Bronchial epithelial cell (primary cell): ENCODE data around the gene PROM1. TPM values are rescaled to one million over a fixed set of nuclear protein-coding genes. Genes with fewer than 3 reads are reported as not detected.

Experiments
- DNase-seq: peaks from one replicate; pipeline ENCODE4 v3.0.0-alpha.2; 2010; ENCODE audit warnings: low read depth
- FAIRE-seq: peaks from 2 replicates; lab custom pipeline; 2011; peaks lifted over from hg19 to GRCh38; lab: Jason Lieb, UNC
- H3K27me3 ChIP-seq: 2 replicates; pipeline ENCODE4 v1.5.1; 2011; ENCODE audit warnings: low read length; ENCODE audit not compliant: control insufficient read depth, insufficient read depth
- H3K36me3 ChIP-seq: 2 replicates; pipeline ENCODE4 v1.5.1; 2011; ENCODE audit warnings: low read length; ENCODE audit not compliant: control insufficient read depth, insufficient read depth
- H3K4me3 ChIP-seq: 2 replicates; pipeline ENCODE4 v1.5.1; 2011; ENCODE audit warnings: mild to moderate bottlenecking, low read depth, low read length, control low read depth
- total RNA-seq: library from RNA; depleted of rRNA; stranded (reverse); fragments of >200 nt; gene quantifications from 2 replicates; pipeline ENCODE4 v1.2.1, GENCODE V29; 2014
- TF ChIP-seq, protein P1 (sequence below): IDR thresholded peaks from 2 replicates; pipeline ENCODE4 v1.5.1; 2011; ENCODE audit warnings: mild to moderate bottlenecking, moderate library complexity, low read length, control low read depth, inconsistent platforms; ENCODE audit not compliant: insufficient read depth, severe bottlenecking

The PROM1 gene
- total RNA-seq, 1 donor from 2014 or later = 0.26 TPM

DNA sequence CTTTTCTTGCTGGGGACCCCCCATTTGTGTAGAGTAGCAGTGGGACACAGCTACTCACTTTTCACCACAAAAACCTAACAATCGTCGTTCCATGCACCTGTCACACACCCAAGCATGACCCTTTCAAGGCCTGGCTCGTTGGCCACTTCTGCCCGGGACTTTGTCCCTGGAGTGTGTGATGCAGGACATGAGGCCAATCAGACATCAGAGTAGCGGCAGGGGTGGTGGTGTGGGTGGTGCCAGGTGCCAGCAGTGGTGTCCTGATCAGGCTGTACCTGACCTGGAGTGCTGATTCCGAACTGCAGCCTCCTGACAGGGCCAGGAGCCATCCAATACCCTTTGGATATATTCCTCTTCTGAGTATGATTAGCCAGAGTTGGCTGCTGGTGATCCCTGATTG, 23.1 kb upstream of the PROM1 start:
- no peak for DNase-seq
- Histone ChIP-seq H3K27me3 (no peaks in the 10 kb centered on the region), H3K4me3 (no peak overlapping the region), H3K36me3 (no peaks in the 10 kb centered on the region)
- TF ChIP-seq, protein P1, sequence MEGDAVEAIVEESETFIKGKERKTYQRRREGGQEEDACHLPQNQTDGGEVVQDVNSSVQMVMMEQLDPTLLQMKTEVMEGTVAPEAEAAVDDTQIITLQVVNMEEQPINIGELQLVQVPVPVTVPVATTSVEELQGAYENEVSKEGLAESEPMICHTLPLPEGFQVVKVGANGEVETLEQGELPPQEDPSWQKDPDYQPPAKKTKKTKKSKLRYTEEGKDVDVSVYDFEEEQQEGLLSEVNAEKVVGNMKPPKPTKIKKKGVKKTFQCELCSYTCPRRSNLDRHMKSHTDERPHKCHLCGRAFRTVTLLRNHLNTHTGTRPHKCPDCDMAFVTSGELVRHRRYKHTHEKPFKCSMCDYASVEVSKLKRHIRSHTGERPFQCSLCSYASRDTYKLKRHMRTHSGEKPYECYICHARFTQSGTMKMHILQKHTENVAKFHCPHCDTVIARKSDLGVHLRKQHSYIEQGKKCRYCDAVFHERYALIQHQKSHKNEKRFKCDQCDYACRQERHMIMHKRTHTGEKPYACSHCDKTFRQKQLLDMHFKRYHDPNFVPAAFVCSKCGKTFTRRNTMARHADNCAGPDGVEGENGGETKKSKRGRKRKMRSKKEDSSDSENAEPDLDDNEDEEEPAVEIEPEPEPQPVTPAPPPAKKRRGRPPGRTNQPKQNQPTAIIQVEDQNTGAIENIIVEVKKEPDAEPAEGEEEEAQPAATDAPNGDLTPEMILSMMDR = no peak
- FAIRE-seq = no peak

DNA sequence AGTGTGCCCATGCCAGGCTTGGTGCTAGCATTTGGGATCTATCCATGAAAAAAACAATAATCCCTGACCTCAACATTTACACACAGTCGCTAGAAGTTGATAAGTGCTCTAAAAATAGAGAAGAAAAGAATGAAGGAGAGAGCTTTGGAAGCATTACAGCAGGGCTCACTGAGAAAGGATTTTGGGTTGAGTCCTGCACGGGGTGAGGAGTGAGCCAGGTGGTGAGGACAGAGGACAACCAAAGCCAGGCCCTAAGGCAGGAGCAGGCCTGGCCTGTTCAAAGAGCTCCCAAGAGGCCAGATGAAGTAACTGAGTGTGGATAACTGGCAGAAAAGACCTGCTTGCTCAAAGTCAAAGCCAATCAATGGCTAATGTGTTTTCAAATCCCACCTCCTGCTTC, 20.7 kb upstream of the PROM1 start:
- TF ChIP-seq, protein P1 = no peak
- DNase-seq = no peak
- no peaks in the 10 kb centered on the region for H3K36me3 ChIP-seq
- H3K4me3 ChIP-seq = no peak overlapping the region
- no peaks in the 10 kb centered on the region for H3K27me3 ChIP-seq
- FAIRE-seq = no peak

DNA sequence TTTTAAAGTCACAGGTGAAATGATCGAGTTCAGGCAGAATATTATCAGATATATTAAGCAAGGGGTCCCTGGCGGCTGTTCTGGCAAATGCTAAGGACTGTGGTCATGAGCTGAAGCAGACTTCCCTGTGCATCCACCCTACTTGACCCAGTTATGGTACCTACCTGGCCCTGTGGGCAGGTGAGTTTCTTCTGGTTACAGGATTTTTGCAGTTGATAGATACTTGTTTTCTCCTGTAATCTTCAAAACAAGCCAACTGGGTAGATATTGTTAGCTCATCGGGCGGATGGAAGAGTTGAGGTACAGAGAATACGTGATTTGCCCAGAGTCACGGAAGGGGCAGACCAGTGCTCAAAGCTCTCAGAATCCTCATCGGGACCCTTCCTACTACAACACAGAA, 18.5 kb upstream of the PROM1 start:
- no peak for FAIRE-seq
- H3K36me3 ChIP-seq = no peaks in the 10 kb centered on the region
- TF ChIP-seq, protein P1 = no peak
- H3K4me3 ChIP-seq = no peak overlapping the region
- DNase-seq = no peak
- no peaks in the 10 kb centered on the region for H3K27me3 ChIP-seq

DNA sequence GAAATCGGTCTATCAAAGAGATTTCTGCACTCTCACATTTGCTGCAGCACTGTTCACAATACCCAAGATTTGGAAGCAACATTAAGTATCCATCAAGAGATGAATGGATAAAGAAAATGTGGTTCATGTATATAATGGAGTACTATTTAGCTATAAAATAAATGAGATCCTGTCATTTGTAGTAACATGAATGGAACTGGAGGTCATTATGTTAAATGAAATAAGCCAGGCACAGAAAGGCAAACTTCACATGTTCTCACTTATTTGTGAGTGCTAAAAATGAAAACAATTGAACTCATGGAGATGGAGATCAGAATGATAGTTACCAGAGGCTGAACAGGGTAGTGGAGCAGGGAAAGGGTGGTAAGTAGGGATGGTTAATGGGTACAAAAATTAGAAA, 17.0 kb upstream of the PROM1 start:
- Histone ChIP-seq H3K27me3 (peaks cover under 1% of the 10 kb centered on the region), H3K36me3 (no peaks in the 10 kb centered on the region), H3K4me3 (no peak overlapping the region)
- no peak for DNase-seq
- TF ChIP-seq, protein P1 = no peak
- no peak for FAIRE-seq

DNA sequence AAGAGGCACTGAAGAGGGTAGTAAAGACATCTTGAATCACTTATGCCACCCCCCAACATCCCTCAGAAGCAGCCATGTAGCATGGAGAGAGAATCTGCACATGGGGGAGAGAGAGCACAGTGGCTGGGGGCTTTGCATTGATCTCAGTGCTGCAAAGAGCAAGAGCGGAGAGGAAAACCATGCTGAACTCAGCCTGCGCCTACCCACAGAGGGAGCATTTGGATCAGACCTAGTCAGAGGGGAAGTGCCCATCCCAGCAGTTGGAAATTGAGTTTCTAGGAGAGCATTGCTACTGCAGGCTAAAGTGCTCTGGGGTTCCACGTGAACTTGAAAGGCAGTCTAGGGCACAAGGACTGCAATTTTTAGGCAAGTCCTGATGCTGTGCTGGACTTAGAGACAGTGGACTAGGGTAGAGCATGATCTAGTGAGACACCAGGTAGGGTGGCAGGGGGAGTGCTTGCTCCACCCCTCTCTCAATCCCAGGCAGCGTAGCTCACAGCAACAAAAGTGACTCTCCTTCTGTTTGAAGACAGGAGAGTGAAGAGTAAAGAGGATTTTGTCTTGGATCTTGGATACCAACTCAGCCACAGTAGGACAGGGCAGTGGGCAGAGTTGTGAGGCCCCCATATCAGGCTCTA, 9.0 kb upstream of the PROM1 start:
- no peak for FAIRE-seq
- H3K27me3 ChIP-seq = peaks cover 7% of the 10 kb centered on the region
- TF ChIP-seq, protein P1 = no peak
- no peak overlapping the region for H3K4me3 ChIP-seq
- DNase-seq = no peak
- H3K36me3 ChIP-seq = no peaks in the 10 kb centered on the region
